GM23338 (cell line): ENCODE measurements around the gene DNAH9. TPM values are rescaled to one million over a fixed set of nuclear protein-coding genes. Genes with fewer than 3 reads are reported as not detected.

ENCODE experiments used
- ATAC-seq: fragments of 200-7000 bp; cut with Tn5 transposase; 3 replicates; pipeline ENCODE4 v1.9.1; 2020
- DNase-seq: peaks from one replicate; pipeline ENCODE4 v3.0.0-alpha.2; 2015; ENCODE audit warnings: low spot score
- H2AFZ ChIP-seq: fragments of 200-600 bp; sonication (generic); 2 replicates; pipeline ENCODE4 v1.8.0; 2016; ENCODE audit warnings: antibody characterized with exemption, mild to moderate bottlenecking, moderate library complexity
- H3F3A ChIP-seq: fragments of 200-600 bp; sonication (generic); replicated peaks from 2 replicates; pipeline ENCODE4 v1.8.0; 2017; ENCODE audit warnings: antibody characterized with exemption, mixed run types, low read depth
- H3K27ac ChIP-seq: fragments of 200-600 bp; sonication (generic); 2 replicates; pipeline ENCODE4 v1.6.1; 2016; ENCODE audit warnings: low read depth
- H3K27me3 ChIP-seq: fragments of 200-600 bp; sonication (generic); 2 replicates; pipeline ENCODE4 v1.8.0; 2016; ENCODE audit warnings: mild to moderate bottlenecking, mixed run types, moderate library complexity; ENCODE audit not compliant: insufficient read depth
- H3K36me3 ChIP-seq: fragments of 200-600 bp; sonication (generic); 2 replicates; pipeline ENCODE4 v1.8.0; 2016; ENCODE audit warnings: mild to moderate bottlenecking; ENCODE audit not compliant: insufficient read depth
- H3K4me1 ChIP-seq: fragments of 200-600 bp; sonication (generic); 2 replicates; pipeline ENCODE4 v1.8.0; 2016; ENCODE audit warnings: mild to moderate bottlenecking, moderate library complexity; ENCODE audit not compliant: insufficient read depth
- H3K4me2 ChIP-seq: fragments of 200-600 bp; sonication (generic); 2 replicates; pipeline ENCODE4 v1.7.1; 2017; ENCODE audit warnings: mixed run types
- H3K4me3 ChIP-seq: fragments of 200-600 bp; sonication (generic); 2 replicates; pipeline ENCODE4 v1.6.1; 2016; ENCODE audit warnings: mixed run types
- H3K79me2 ChIP-seq: fragments of 200-600 bp; sonication (generic); replicated peaks from 2 replicates; pipeline ENCODE4 v1.8.0; 2017; ENCODE audit warnings: mild to moderate bottlenecking; ENCODE audit not compliant: insufficient read depth
- H3K9me2 ChIP-seq: fragments of 200-600 bp; sonication (generic); 2 replicates; pipeline ENCODE4 v1.8.0; 2017; ENCODE audit not compliant: insufficient read depth
- H4K20me1 ChIP-seq: fragments of 200-600 bp; sonication (generic); replicated peaks from 2 replicates; pipeline ENCODE4 v1.8.0; 2017; ENCODE audit warnings: mild to moderate bottlenecking; ENCODE audit not compliant: insufficient read depth
- H3K27ac Mint-ChIP-seq: 2 replicates; pipeline ENCODE4 v1.8.0; 2020; ENCODE audit warnings: inconsistent platforms, mild to moderate bottlenecking, moderate library complexity, mixed read lengths
- H3K27me3 Mint-ChIP-seq: 3 replicates; pipeline ENCODE4 v1.8.0; 2022; ENCODE audit warnings: low read depth, mild to moderate bottlenecking, moderate library complexity, mixed read lengths, inconsistent platforms; ENCODE audit not compliant: insufficient read depth, poor library complexity
- H3K36me3 Mint-ChIP-seq: 3 replicates; pipeline ENCODE4 v1.8.0; 2021; ENCODE audit warnings: low read depth, mild to moderate bottlenecking, inconsistent platforms, moderate library complexity, mixed read lengths
- H3K4me1 Mint-ChIP-seq: 3 replicates; pipeline ENCODE4 v1.8.0; 2020; ENCODE audit warnings: mild to moderate bottlenecking, inconsistent platforms, mixed read lengths
- H3K4me3 Mint-ChIP-seq: 3 replicates; pipeline ENCODE4 v1.8.0; 2021; ENCODE audit warnings: moderate library complexity, mild to moderate bottlenecking, inconsistent platforms, mixed read lengths
- H3K9me3 Mint-ChIP-seq: 3 replicates; pipeline ENCODE4 v1.8.0; 2020; ENCODE audit warnings: moderate library complexity, mild to moderate bottlenecking, inconsistent platforms, mixed read lengths
- CREB1 ChIP-seq: fragments of 250-450 bp; sonication (Bioruptor Pico); IDR thresholded peaks from 2 replicates; pipeline ENCODE4 v1.5.0; 2020; ENCODE audit warnings: low read depth, mild to moderate bottlenecking, moderate library complexity
- CTCF ChIP-seq, 2 experiments: fragments of 200-600 bp in 1 of 2; sonication (generic) in 1 of 2; conservative IDR thresholded peaks; 2 replicates each; pipeline versions ENCODE4 v1.5.1 to v1.6.1; 2016 to 2017; ENCODE audit warnings: antibody characterized with exemption in 2 of 2, low read depth in 2 of 2, mild to moderate bottlenecking in 2 of 2, moderate library complexity in 1 of 2
- ETS1 ChIP-seq: IDR thresholded peaks from 2 replicates; pipeline ENCODE4 v1.6.1; 2016; ENCODE audit warnings: antibody characterized with exemption
- EZH2 ChIP-seq: fragments of 200-600 bp; sonication (generic); IDR thresholded peaks from one replicate; pipeline ENCODE4 v1.8.0; 2017; ENCODE audit warnings: antibody characterized with exemption, mild to moderate bottlenecking, low read depth; ENCODE audit not compliant: unreplicated experiment
- EZH2phosphoT487 ChIP-seq: fragments of 200-600 bp; sonication (generic); IDR thresholded peaks from one replicate; pipeline ENCODE4 v1.8.1; 2018; ENCODE audit warnings: antibody characterized with exemption; ENCODE audit not compliant: unreplicated experiment
- JUNB ChIP-seq: IDR thresholded peaks from one replicate; pipeline ENCODE4 v1.6.1; 2016; ENCODE audit warnings: antibody characterized with exemption; ENCODE audit not compliant: unreplicated experiment
- NANOG ChIP-seq: IDR thresholded peaks from 2 replicates; pipeline ENCODE4 v1.6.1; 2016; ENCODE audit warnings: antibody characterized with exemption, borderline replicate concordance
- POLR2AphosphoS5 ChIP-seq: IDR thresholded peaks from 2 replicates; pipeline ENCODE4 v1.6.1; 2016; ENCODE audit warnings: antibody characterized with exemption, low read depth
- REST ChIP-seq: IDR thresholded peaks from one replicate; pipeline ENCODE4 v1.6.1; 2018; ENCODE audit warnings: antibody characterized with exemption; ENCODE audit not compliant: unreplicated experiment
- STAT1 ChIP-seq: IDR thresholded peaks from one replicate; pipeline ENCODE4 v1.6.1; 2016; ENCODE audit warnings: antibody characterized with exemption; ENCODE audit not compliant: unreplicated experiment
- ZNF114 ChIP-seq: fragments of 250-450 bp; sonication (Bioruptor Pico); IDR thresholded peaks from 2 replicates; pipeline ENCODE4 v1.5.0; 2020; ENCODE audit warnings: mild to moderate bottlenecking, moderate library complexity
- polyA plus RNA-seq: library from polyadenylated mRNA; unstranded; fragments of >200 nt; fragmentation: Nextera tagmentation; extraction: Ambion mirVana; gene quantifications from 2 replicates; pipeline ENCODE4 v1.2.1, GENCODE V29; 2016
- total RNA-seq: library from RNA; depleted of rRNA; stranded (reverse); fragments of >200 nt; shearing (Covaris generic); gene quantifications from 2 replicates; pipeline ENCODE4 v1.2.3, GENCODE V29; 2014
- TF ChIP-seq, protein P1 (sequence below): fragments of 250-450 bp; sonication (Bioruptor Pico); IDR thresholded peaks from 2 replicates; pipeline ENCODE4 v1.5.0; 2020; ENCODE audit warnings: mild to moderate bottlenecking, moderate library complexity

Gene DNAH9
- total and polyA plus RNA-seq, 2 experiments from 2014 or later, result not detected

DNA sequence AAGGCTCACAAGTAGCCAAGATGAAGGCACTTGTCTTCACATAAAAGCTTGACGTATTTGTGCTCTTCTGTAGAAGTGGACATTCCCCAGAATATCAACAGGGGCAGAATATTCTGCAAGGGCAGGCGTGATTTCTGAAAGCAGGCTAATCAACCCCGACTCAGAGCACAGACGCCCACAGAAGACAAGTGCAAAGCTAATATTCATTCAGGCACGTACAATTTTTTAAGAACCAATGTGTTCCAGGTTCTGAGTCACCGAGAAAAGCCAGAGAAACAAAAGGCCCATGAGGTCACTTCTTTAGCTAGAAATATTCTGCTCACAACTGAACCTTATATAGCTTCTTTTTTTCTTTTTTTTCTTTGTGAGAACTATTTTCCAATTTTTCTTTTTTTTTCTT lies 121.6 kb downstream of the DNAH9 start:
- Mint-ChIP-seq H3K9me3 (peaks cover 88% of the 10 kb centered on the region), H3K4me1 (no peaks in the 10 kb centered on the region), H3K4me3 (no peak overlapping the region), H3K27ac (no peak overlapping the region), H3K36me3 (peaks cover 50% of the 10 kb centered on the region), H3K27me3 (peaks cover 2% of the 10 kb centered on the region)
- no peak overlapping the region for H3K27ac ChIP-seq
- H3K36me3 ChIP-seq, result no peaks in the 10 kb centered on the region; the same call in none of the 2 replicates
- TF ChIP-seq STAT1 (no peak), EZH2phosphoT487 (no peak), JUNB (no peak), ETS1 (no peak), CTCF (conservative IDR thresholded peaks at IDR 0.05; ENCODE audit: low read depth in 2 of 2) (no peak), EZH2 (no peak), ZNF114 (CRISPR knock-in tag) (no peak), REST (no peak), CREB1 (CRISPR knock-in tag) (no peak), POLR2AphosphoS5 (no peak), NANOG (no peak)
- TF ChIP-seq, protein P1, sequence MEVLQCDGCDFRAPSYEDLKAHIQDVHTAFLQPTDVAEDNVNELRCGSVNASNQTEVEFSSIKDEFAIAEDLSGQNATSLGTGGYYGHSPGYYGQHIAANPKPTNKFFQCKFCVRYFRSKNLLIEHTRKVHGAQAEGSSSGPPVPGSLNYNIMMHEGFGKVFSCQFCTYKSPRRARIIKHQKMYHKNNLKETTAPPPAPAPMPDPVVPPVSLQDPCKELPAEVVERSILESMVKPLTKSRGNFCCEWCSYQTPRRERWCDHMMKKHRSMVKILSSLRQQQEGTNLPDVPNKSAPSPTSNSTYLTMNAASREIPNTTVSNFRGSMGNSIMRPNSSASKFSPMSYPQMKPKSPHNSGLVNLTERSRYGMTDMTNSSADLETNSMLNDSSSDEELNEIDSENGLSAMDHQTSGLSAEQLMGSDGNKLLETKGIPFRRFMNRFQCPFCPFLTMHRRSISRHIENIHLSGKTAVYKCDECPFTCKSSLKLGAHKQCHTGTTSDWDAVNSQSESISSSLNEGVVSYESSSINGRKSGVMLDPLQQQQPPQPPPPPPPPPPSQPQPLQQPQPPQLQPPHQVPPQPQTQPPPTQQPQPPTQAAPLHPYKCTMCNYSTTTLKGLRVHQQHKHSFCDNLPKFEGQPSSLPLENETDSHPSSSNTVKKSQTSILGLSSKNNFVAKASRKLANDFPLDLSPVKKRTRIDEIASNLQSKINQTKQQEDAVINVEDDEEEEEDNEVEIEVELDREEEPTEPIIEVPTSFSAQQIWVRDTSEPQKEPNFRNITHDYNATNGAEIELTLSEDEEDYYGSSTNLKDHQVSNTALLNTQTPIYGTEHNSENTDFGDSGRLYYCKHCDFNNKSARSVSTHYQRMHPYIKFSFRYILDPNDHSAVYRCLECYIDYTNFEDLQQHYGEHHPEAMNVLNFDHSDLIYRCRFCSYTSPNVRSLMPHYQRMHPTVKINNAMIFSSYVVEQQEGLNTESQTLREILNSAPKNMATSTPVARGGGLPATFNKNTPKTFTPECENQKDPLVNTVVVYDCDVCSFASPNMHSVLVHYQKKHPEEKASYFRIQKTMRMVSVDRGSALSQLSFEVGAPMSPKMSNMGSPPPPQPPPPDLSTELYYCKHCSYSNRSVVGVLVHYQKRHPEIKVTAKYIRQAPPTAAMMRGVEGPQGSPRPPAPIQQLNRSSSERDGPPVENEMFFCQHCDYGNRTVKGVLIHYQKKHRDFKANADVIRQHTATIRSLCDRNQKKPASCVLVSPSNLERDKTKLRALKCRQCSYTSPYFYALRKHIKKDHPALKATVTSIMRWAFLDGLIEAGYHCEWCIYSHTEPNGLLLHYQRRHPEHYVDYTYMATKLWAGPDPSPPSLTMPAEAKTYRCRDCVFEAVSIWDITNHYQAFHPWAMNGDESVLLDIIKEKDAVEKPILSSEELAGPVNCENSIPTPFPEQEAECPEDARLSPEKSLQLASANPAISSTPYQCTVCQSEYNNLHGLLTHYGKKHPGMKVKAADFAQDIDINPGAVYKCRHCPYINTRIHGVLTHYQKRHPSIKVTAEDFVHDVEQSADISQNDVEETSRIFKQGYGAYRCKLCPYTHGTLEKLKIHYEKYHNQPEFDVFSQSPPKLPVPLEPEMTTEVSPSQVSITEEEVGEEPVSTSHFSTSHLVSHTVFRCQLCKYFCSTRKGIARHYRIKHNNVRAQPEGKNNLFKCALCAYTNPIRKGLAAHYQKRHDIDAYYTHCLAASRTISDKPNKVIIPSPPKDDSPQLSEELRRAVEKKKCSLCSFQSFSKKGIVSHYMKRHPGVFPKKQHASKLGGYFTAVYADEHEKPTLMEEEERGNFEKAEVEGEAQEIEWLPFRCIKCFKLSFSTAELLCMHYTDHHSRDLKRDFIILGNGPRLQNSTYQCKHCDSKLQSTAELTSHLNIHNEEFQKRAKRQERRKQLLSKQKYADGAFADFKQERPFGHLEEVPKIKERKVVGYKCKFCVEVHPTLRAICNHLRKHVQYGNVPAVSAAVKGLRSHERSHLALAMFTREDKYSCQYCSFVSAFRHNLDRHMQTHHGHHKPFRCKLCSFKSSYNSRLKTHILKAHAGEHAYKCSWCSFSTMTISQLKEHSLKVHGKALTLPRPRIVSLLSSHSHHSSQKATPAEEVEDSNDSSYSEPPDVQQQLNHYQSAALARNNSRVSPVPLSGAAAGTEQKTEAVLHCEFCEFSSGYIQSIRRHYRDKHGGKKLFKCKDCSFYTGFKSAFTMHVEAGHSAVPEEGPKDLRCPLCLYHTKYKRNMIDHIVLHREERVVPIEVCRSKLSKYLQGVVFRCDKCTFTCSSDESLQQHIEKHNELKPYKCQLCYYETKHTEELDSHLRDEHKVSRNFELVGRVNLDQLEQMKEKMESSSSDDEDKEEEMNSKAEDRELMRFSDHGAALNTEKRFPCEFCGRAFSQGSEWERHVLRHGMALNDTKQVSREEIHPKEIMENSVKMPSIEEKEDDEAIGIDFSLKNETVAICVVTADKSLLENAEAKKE (CRISPR knock-in tag), result no peak
- no peak overlapping the region for H2AFZ ChIP-seq
- no peaks in the 10 kb centered on the region for H3K9me2 ChIP-seq
- H3F3A ChIP-seq, result no peaks in the 10 kb centered on the region
- no peak overlapping the region for H3K4me3 ChIP-seq
- H4K20me1 ChIP-seq, result no peaks in the 10 kb centered on the region
- H3K4me1 ChIP-seq, result no peaks in the 10 kb centered on the region
- H3K4me2 ChIP-seq, result no peak overlapping the region
- ATAC-seq (no peak), DNase-seq (no peak)
- H3K79me2 ChIP-seq, result no peaks in the 10 kb centered on the region
- no peaks in the 10 kb centered on the region for H3K27me3 ChIP-seq
